Activated naive CD8-positive, alpha-beta T cell treated with anti-CD3 and anti-CD28 coated beads, Interleukin-2, amount 10 ng/mL, durations not matched to agents 7 days and 5 days (primary cell): Measurements from ENCODE around the gene PACSIN2. TPM values are rescaled to one million over a fixed set of nuclear protein-coding genes. Genes with fewer than 3 reads are reported as not detected.
A peak's percentile ranks its signal among the peaks of the same experiment; 100 is the strongest.

Experiments used
- ATAC-seq: fragments of 150-1000 bp; cut with Tn5 transposase; one replicate; pipeline ENCODE4 v1.10.0; 2021; ENCODE audit warnings: low read depth, moderate library complexity
- POLR2A ChIA-PET: fragments of 350-600 bp; sonication (Branson Sonifier 250); formaldehyde crosslinking; loops from one replicate; lab custom pipeline; 2021; ENCODE audit warnings: antibody characterized with exemption; lab: Charles Lee
- DNase-seq: peaks from one replicate; pipeline ENCODE4 v3.0.0; 2021
- H3K27ac Mint-ChIP-seq: one replicate; pipeline ENCODE4 v1.8.0; 2022; ENCODE audit warnings: mild to moderate bottlenecking, mixed read lengths
- H3K27me3 Mint-ChIP-seq: one replicate; pipeline ENCODE4 v1.8.0; 2022; ENCODE audit warnings: mild to moderate bottlenecking, moderate library complexity, mixed read lengths
- H3K36me3 Mint-ChIP-seq: one replicate; pipeline ENCODE4 v1.8.0; 2021; ENCODE audit warnings: mild to moderate bottlenecking, mixed read lengths
- H3K4me1 Mint-ChIP-seq: one replicate; pipeline ENCODE4 v1.8.0; 2021; ENCODE audit warnings: mixed read lengths
- H3K4me3 Mint-ChIP-seq: one replicate; pipeline ENCODE4 v1.8.0; 2022; ENCODE audit warnings: mild to moderate bottlenecking, moderate library complexity, mixed read lengths
- H3K9me3 Mint-ChIP-seq: one replicate; pipeline ENCODE4 v1.8.0; 2021; ENCODE audit warnings: mixed read lengths
- total RNA-seq, 2 experiments: library from RNA; stranded (reverse); gene quantifications; one replicate each; pipeline ENCODE4 v1.2.3, GENCODE V29; 2021

The PACSIN2 gene, protein sequence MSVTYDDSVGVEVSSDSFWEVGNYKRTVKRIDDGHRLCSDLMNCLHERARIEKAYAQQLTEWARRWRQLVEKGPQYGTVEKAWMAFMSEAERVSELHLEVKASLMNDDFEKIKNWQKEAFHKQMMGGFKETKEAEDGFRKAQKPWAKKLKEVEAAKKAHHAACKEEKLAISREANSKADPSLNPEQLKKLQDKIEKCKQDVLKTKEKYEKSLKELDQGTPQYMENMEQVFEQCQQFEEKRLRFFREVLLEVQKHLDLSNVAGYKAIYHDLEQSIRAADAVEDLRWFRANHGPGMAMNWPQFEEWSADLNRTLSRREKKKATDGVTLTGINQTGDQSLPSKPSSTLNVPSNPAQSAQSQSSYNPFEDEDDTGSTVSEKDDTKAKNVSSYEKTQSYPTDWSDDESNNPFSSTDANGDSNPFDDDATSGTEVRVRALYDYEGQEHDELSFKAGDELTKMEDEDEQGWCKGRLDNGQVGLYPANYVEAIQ
- 10 to 100 TPM; 33.6 to 35.8 TPM for total RNA-seq

- H3K27ac Mint-ChIP-seq, result peak within 1 kb of the TSS; percentile 83
- H3K27me3 Mint-ChIP-seq, result peaks cover 3% of the 10 kb centered on the region
- no peaks in the 10 kb centered on the region for H3K9me3 Mint-ChIP-seq
- ATAC-seq, result peak; percentile 99
- H3K36me3 Mint-ChIP-seq, result no peaks in the 10 kb centered on the region
- peak within 1 kb of the TSS; percentile 95 for H3K4me3 Mint-ChIP-seq
- POLR2A ChIA-PET, result interaction anchor here (0.6 to 2.2 kb wide), 8 partner anchors 11 to 401 kb away, joined by 3 to 9 read pairs (median 4); partner anchors contain the start of gene POLDIP3
- DNase-seq, result peak; percentile 97
- peaks cover 27% of the 10 kb centered on the region for H3K4me1 Mint-ChIP-seq
Observed at GRCh38 chr22:43014869-43015676, at the start of gene PACSIN2. TSS of gene PACSIN2 (minus strand) at chr22:43015149. CDS start at chr22:42912080, 103,069 bp downstream.

DNA sequence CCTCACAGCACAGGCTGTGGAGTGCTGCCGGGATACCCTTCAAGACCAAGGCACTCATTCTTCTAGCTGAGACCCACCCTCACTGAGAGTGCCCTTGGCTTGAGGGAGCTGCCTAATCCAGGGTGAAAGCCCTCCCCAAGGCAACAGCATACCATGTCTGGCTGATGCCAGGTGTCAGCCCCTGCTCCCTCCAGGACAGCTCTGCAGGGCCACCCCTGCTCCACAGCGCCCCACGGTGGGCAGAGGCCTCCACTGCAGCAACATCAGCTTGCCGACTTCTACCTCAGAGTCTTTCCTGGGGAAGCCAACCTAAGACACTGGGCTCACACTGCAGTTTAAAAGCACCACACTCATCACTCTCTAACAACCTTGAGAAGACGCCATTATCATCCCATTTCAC lies 45.2 kb upstream of the PACSIN2 start:
- DNase-seq (peak; percentile 69), ATAC-seq (peak; percentile 42)
- Mint-ChIP-seq H3K4me1 (no peaks in the 10 kb centered on the region), H3K9me3 (no peaks in the 10 kb centered on the region), H3K36me3 (peaks cover 6% of the 10 kb centered on the region), H3K27ac (no peak overlapping the region), H3K27me3 (no peaks in the 10 kb centered on the region), H3K4me3 (no peak overlapping the region)
- POLR2A ChIA-PET, result no interaction called here

DNA sequence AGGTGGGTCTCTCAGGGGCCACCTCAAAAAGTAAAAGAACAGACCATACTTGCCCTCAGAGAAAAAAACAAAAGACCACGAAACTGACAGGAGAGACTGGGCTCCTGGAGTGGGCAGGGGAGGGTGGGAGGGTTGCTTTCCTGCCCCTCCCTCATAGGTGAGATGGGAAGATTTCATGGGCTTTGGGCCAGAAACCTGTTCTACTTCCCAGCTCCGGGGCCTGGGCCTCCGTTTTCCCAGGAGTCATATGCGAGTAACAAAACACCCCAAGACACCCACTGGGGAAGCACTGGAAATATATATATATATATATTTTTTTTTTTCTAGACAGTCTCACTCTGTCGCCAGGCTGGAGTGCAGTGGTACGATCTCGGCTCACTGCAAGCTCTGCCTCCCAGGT lies 42.7 kb upstream of the PACSIN2 start:
- no peak overlapping the region for H3K4me3 Mint-ChIP-seq
- peaks cover 8% of the 10 kb centered on the region for H3K36me3 Mint-ChIP-seq
- H3K9me3 Mint-ChIP-seq, result no peaks in the 10 kb centered on the region
- ATAC-seq (no peak), DNase-seq (no peak)
- POLR2A ChIA-PET, result no interaction called here
- H3K4me1 Mint-ChIP-seq, result no peaks in the 10 kb centered on the region
- H3K27me3 Mint-ChIP-seq, result no peaks in the 10 kb centered on the region
- no peak overlapping the region for H3K27ac Mint-ChIP-seq

- Mint-ChIP-seq H3K27me3 (no peaks in the 10 kb centered on the region), H3K27ac (no peak overlapping the region), H3K4me1 (no peaks in the 10 kb centered on the region), H3K4me3 (no peak overlapping the region), H3K9me3 (no peaks in the 10 kb centered on the region), H3K36me3 (peaks cover 2% of the 10 kb centered on the region)
- POLR2A ChIA-PET, result no interaction called here
- DNase-seq (no peak), ATAC-seq (no peak)
Observed at GRCh38 chr22:43053176-43053575, 38.2 kb upstream of the PACSIN2 start.

DNA sequence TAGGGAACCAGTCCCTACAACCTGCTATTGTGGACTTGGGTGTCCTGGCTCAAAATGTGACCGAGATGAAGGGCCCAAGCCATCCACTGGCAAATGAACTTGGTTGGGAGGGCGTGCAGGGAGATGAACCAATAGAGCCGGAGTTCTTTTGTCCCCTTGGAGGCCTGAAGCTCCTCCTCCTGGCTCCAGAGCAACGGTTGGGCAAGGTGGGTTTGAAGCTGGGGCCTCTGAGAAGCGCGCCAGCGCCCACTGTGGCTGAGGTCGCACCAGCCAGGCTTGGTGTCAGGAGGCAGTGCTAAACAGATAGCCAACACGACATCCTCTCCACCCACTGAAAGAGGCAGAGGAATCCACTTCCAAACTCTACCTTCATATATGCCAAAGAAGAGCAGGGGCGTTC lies 36.0 kb upstream of the PACSIN2 start:
- ATAC-seq (no peak), DNase-seq (no peak)
- Mint-ChIP-seq H3K36me3 (peaks cover 2% of the 10 kb centered on the region), H3K27ac (no peak overlapping the region), H3K9me3 (no peaks in the 10 kb centered on the region), H3K4me3 (no peak overlapping the region), H3K4me1 (no peaks in the 10 kb centered on the region), H3K27me3 (no peaks in the 10 kb centered on the region)
- POLR2A ChIA-PET, result no interaction called here

DNA sequence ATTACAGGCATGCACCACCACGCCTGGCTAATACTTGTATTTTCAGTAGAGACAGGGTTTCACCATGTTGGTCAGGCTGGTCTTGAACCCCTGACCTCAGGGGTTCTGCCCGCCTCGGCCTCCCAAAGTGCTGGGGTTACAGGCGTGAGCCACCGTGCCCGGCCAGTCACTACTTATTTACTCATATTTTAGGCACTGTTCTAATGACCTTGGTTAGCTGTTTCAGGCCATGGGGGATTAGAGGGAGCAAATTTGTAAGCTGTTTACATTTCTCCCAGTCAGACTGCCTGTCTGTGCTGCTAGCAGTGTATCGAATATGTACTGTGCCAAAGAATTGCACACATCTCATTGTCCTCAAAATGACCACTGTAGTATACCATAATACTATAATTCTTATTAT lies 32.7 kb upstream of the PACSIN2 start:
- H3K4me1 Mint-ChIP-seq, result peaks cover 2% of the 10 kb centered on the region
- DNase-seq (no peak), ATAC-seq (no peak)
- no peak overlapping the region for H3K27ac Mint-ChIP-seq
- no peaks in the 10 kb centered on the region for H3K27me3 Mint-ChIP-seq
- POLR2A ChIA-PET, result no interaction called here
- no peak overlapping the region for H3K4me3 Mint-ChIP-seq
- no peaks in the 10 kb centered on the region for H3K36me3 Mint-ChIP-seq
- H3K9me3 Mint-ChIP-seq, result no peaks in the 10 kb centered on the region

DNA sequence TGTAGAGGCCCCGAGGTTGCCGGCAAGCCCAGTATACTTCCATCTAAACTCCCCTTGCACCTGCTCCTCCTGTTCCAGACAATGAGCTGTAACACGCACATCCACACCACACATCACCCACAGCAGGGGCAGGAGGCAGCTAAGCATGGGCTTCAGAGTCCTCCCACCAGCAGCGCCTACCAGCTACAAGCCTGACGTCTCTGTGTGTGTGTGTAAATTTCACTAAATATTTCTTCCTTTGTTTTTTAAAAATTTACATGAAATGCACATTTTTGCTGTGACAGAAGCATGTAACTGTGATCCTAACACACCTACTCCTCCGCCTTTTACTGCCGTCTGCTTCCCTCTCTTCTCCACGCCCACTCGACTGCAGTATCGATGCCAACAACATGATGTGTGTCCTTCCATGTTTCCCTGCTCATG lies 29.4 kb upstream of the PACSIN2 start:
- H3K27ac Mint-ChIP-seq, result no peak overlapping the region
- H3K9me3 Mint-ChIP-seq, result no peaks in the 10 kb centered on the region
- ATAC-seq (no peak), DNase-seq (no peak)
- no peaks in the 10 kb centered on the region for H3K27me3 Mint-ChIP-seq
- POLR2A ChIA-PET, result no interaction called here
- H3K4me1 Mint-ChIP-seq, result peaks cover 2% of the 10 kb centered on the region
- H3K36me3 Mint-ChIP-seq, result no peaks in the 10 kb centered on the region
- no peak overlapping the region for H3K4me3 Mint-ChIP-seq

- Mint-ChIP-seq H3K9me3 (no peaks in the 10 kb centered on the region), H3K4me1 (peaks cover 2% of the 10 kb centered on the region), H3K27me3 (no peaks in the 10 kb centered on the region), H3K36me3 (no peaks in the 10 kb centered on the region), H3K27ac (no peak overlapping the region), H3K4me3 (no peak overlapping the region)
- no peak for ATAC-seq
- DNase-seq, result no peak
- POLR2A ChIA-PET, result interaction anchor here (0.7 kb wide), 1 partner anchor 29 kb away, joined by 4 read pairs; no protein-coding TSS in a partner anchor
Observed at GRCh38 chr22:43042101-43042780, 27.3 kb upstream of the PACSIN2 start.

- no peaks in the 10 kb centered on the region for H3K9me3 Mint-ChIP-seq
- H3K27ac Mint-ChIP-seq, result no peak overlapping the region
- no peak overlapping the region for H3K4me3 Mint-ChIP-seq
- H3K36me3 Mint-ChIP-seq, result no peaks in the 10 kb centered on the region
- H3K4me1 Mint-ChIP-seq, result peaks cover 2% of the 10 kb centered on the region
- POLR2A ChIA-PET, result no interaction called here
- H3K27me3 Mint-ChIP-seq, result no peaks in the 10 kb centered on the region
- DNase-seq (no peak), ATAC-seq (no peak)
Observed at GRCh38 chr22:43039800-43040199, 24.9 kb upstream of the PACSIN2 start.

DNA sequence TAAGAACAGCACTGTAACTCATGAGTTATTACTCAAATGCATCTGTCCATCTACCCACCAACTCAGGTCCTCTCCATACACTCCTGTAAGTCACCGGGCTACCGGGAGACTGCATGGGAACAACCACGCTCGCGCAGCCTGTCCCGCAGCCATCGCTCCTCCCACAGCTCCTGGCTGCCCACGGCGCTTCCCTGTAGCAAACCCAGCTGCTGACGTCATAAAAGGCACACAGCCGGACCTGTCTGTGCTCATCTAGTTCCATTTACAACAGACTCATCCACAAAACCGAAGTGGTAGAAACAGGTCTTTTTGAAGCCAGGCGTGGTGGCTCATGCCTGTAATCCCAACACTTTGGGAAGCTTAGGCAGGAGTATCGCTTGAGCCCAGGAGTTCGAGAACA lies 23.4 kb upstream of the PACSIN2 start:
- Mint-ChIP-seq H3K4me3 (no peak overlapping the region), H3K4me1 (peaks cover 3% of the 10 kb centered on the region), H3K36me3 (no peaks in the 10 kb centered on the region), H3K9me3 (no peaks in the 10 kb centered on the region), H3K27ac (no peak overlapping the region), H3K27me3 (no peaks in the 10 kb centered on the region)
- ATAC-seq (no peak), DNase-seq (no peak)
- POLR2A ChIA-PET, result no interaction called here

GRCh38 chr22:43036282-43036829 lies 21.4 kb upstream of the PACSIN2 start:
- POLR2A ChIA-PET, result no interaction called here
- H3K4me3 Mint-ChIP-seq, result no peak overlapping the region
- H3K9me3 Mint-ChIP-seq, result no peaks in the 10 kb centered on the region

DNA sequence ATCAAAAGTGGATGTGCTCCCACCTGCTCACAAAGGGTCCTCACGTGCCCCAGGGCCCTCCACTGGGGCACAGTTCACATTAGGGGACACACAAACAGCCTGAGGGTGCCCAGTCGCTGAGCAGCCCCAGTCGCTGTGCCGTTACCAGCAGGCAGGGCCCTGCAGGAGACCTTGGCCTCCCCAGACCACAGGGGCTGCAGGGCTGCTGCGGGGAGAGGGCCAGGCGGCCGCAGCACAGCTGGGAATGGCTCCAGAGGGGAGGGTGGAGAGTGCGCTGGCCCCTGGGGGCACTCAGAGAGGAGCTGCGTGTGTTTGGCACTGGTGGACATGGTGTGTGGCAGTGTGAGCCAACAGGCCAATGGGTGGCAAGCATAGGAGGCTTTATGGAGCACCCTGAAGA lies 20.3 kb upstream of the PACSIN2 start:
- Mint-ChIP-seq H3K27me3 (no peaks in the 10 kb centered on the region), H3K4me1 (peaks cover 3% of the 10 kb centered on the region), H3K4me3 (no peak overlapping the region), H3K36me3 (no peaks in the 10 kb centered on the region), H3K27ac (no peak overlapping the region), H3K9me3 (no peaks in the 10 kb centered on the region)
- ATAC-seq, result no peak
- POLR2A ChIA-PET, result no interaction called here
- no peak for DNase-seq

More at GRCh38 chr22:43036282-43036829, 21.4 kb upstream of the PACSIN2 start:
- peaks cover 3% of the 10 kb centered on the region for H3K4me1 Mint-ChIP-seq
- no peaks in the 10 kb centered on the region for H3K27me3 Mint-ChIP-seq
- no peak for ATAC-seq
- H3K27ac Mint-ChIP-seq, result no peak overlapping the region
- H3K36me3 Mint-ChIP-seq, result no peaks in the 10 kb centered on the region
- DNase-seq, result no peak

GRCh38 chr22:43031617-43032016 lies 16.7 kb upstream of the PACSIN2 start:
- peaks cover 3% of the 10 kb centered on the region for H3K4me1 Mint-ChIP-seq
- H3K27ac Mint-ChIP-seq, result no peak overlapping the region
- DNase-seq (no peak), ATAC-seq (no peak)
- H3K36me3 Mint-ChIP-seq, result no peaks in the 10 kb centered on the region
- POLR2A ChIA-PET, result no interaction called here
- no peak overlapping the region for H3K4me3 Mint-ChIP-seq
- H3K9me3 Mint-ChIP-seq, result no peaks in the 10 kb centered on the region
- H3K27me3 Mint-ChIP-seq, result no peaks in the 10 kb centered on the region
